Ishikawa (cell line): Measurements from ENCODE around the gene GPC6.

ENCODE experiments used
- CEBPB ChIP-seq: IDR thresholded peaks from 2 replicates; pipeline ENCODE4 v1.6.1; 2012
- FOXM1 ChIP-seq: IDR thresholded peaks from 2 replicates; pipeline ENCODE4 v1.6.1; 2012; ENCODE audit warnings: low read depth, borderline replicate concordance
- MAX ChIP-seq: IDR thresholded peaks from 2 replicates; pipeline ENCODE4 v1.6.1; 2012
- NFIC ChIP-seq: IDR thresholded peaks from 2 replicates; pipeline ENCODE4 v1.6.1; 2012

- TF ChIP-seq MAX (no peak), FOXM1 (no peak), CEBPB (no peak), NFIC (no peak)
These were observed 545.2 kb downstream of the GPC6 start for GRCh38 chr13:93771782-93772181.
